WERI-Rb-1 (cell line): ENCODE measurements around the gene ENTPD8.

Experiments used
- DNase-seq: peaks from one replicate; pipeline ENCODE4 v3.0.0-alpha.2; 2020
- H3K27ac ChIP-seq: fragments of 250-450 bp; sonication (Bioruptor Pico); 2 replicates; pipeline ENCODE4 v1.5.1; 2020; ENCODE audit warnings: mild to moderate bottlenecking, moderate library complexity
- H3K27me3 ChIP-seq: fragments of 250-450 bp; sonication (Bioruptor Pico); 2 replicates; pipeline ENCODE4 v1.5.1; 2021; ENCODE audit warnings: mild to moderate bottlenecking, low read depth, moderate library complexity; ENCODE audit not compliant: insufficient read depth, severe bottlenecking
- H3K36me3 ChIP-seq: fragments of 250-450 bp; sonication (Bioruptor Pico); 2 replicates; pipeline ENCODE4 v1.5.1; 2020; ENCODE audit warnings: mild to moderate bottlenecking, moderate library complexity
- H3K4me3 ChIP-seq: 2 replicates; pipeline ENCODE4 v1.5.1; 2011; ENCODE audit warnings: low read depth, mild to moderate bottlenecking, control low read depth, low read length
- H3K9me3 ChIP-seq: fragments of 250-450 bp; sonication (Bioruptor Pico); 2 replicates; pipeline ENCODE4 v1.5.1; 2021; ENCODE audit warnings: mild to moderate bottlenecking, moderate library complexity; ENCODE audit not compliant: severe bottlenecking
- TF ChIP-seq, protein P1 (sequence below): IDR thresholded peaks from 2 replicates; pipeline ENCODE4 v1.5.1; 2011; ENCODE audit warnings: low read depth, mild to moderate bottlenecking, control low read depth, inconsistent platforms, low read length

The ENTPD8 gene

DNA sequence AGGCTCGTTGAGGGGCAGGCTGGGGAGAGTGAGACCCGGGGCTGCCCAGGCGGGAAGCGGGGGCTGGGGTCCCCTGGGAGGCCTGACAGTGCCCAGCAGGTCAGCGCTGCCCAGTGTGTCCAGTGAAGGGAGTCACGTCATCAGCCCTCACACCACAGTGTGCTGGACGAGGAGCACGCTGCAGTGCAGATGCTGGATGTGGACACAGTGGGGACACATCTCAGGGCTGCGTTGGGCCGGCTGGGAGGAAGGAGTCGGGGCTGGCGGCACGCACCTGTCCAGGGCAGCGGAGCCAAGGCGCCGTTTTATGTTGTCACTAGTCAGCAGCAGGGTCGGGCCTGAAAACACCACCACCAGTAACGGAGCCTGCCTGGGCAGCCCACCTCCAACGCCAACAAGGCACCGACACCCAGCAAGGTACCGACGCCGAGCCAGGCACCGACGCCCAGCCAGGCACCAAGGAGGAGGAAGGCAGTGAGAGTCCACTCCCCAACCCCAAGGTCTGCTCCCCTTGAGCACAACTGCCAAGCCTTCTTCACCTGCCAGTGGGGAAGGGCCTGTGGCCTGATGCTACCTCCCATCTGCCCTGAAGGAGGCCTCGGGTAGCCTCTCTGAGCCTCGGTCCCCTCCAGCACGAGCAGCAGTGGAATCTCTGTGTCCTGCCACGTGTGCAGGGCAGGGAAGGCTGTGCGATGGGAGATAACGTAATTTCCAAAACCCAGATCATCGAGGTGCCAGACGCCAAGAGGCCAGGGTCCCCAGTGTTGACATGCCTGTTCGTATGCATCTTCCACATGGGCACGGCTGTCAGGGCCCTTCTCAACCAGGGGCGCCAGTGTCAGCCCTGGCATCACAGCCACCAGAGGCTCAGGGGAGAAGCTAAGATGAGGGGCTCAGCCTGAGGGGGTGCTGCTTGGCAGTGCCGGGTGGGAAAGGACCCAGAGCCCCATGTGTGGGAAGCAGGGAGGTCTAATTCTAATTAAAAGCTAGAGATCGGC lies 39.8 kb upstream of the ENTPD8 start:
- H3K9me3 ChIP-seq, result peaks cover 1% of the 10 kb centered on the region
- H3K27ac ChIP-seq, result no peak overlapping the region
- no peaks in the 10 kb centered on the region for H3K36me3 ChIP-seq
- H3K4me3 ChIP-seq, result no peak overlapping the region
- TF ChIP-seq, protein P1, sequence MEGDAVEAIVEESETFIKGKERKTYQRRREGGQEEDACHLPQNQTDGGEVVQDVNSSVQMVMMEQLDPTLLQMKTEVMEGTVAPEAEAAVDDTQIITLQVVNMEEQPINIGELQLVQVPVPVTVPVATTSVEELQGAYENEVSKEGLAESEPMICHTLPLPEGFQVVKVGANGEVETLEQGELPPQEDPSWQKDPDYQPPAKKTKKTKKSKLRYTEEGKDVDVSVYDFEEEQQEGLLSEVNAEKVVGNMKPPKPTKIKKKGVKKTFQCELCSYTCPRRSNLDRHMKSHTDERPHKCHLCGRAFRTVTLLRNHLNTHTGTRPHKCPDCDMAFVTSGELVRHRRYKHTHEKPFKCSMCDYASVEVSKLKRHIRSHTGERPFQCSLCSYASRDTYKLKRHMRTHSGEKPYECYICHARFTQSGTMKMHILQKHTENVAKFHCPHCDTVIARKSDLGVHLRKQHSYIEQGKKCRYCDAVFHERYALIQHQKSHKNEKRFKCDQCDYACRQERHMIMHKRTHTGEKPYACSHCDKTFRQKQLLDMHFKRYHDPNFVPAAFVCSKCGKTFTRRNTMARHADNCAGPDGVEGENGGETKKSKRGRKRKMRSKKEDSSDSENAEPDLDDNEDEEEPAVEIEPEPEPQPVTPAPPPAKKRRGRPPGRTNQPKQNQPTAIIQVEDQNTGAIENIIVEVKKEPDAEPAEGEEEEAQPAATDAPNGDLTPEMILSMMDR, result no peak
- H3K27me3 ChIP-seq, result no peaks in the 10 kb centered on the region
- DNase-seq, result no peak

DNA sequence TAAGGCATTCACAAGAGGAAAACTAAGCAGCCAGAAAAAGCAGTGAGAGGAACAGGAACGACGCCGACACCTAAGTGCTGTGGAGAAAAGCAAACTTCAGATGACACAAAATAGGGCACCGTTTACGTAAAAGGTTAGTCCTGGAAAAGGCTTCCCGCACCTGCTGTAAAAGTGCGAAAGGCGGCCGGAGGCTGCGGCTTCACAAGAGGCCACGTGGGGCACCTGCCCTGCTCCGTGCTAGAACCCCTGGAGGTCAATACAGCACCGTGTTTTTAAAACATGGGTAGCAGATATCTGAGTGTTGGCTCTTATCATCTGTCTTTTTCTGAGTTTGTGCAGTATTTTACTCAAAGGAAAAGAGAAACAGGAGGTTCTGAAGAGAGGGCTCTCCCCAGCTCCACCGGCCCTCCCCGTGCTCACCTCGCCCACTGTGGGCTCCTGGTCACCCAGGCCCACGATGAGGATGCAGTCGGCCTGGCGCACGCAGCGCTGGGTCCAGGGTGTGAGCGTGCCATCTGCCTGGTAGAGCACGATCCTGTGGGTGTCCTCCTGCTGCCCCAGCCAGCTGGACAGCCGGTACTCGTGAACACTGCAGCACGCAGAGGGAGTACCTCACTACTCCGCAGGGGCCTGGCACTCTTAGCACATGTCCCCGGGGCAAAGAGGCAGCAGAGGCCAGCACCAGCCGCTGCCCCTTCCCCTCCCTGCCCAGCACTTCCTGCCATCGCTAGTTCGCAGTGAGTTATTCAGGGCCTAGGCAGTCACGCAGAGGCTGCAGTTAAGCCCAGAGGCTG lies 38.9 kb upstream of the ENTPD8 start:
- no peak overlapping the region for H3K27ac ChIP-seq

DNA sequence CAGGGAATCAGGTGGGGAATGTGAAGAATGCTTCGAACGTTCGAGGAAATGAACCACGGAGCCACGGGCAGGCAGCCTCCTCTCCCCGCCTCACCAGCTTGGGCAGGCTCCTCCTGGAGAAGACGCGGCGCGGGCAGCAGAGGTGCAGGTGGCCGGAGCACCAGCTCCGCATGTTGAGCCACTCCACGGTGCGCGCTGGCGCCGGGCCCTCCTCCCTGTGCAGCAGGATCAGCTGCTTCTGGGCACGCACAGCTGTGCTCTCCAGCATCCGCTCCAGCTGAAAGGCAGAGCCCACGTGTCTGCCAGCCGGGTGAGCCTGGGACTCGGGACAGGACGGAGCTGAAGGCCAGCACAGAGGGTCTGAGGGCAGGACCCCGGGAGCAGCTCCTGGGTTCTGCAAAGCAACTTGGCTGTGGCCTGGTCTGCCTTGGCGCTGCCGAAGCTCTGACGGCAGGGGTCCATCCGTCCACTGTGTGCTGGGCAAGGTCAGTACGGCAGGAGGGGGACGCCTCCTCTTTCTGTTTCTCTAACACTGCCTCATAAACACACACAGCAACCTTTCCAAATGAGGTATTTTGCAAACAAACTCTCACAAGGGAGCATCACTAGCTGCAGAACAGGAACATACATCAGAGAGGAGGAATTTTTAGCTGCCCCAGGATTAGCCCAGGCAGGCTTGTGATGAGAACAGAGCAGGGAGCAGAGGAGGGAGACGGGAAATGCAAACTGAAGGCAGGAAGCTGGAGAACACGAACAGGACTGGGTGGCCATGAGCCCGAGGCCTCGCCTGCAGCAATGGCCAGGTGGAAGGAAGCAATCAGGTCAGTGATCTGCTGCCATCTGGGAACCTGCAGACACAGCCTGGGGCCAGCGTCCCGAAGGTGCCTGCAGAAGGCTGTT lies 38.1 kb upstream of the ENTPD8 start:
- H3K9me3 ChIP-seq, result peaks cover 7% of the 10 kb centered on the region
- DNase-seq, result no peak
- no peak overlapping the region for H3K4me3 ChIP-seq
- TF ChIP-seq, protein P1, result no peak
- no peaks in the 10 kb centered on the region for H3K36me3 ChIP-seq
- no peaks in the 10 kb centered on the region for H3K27me3 ChIP-seq
- peak overlapping the region; percentile 10; the same call in 1 of the 2 replicates for H3K27ac ChIP-seq

More for the DNA sequence above, 38.9 kb upstream of the ENTPD8 start:
- Histone ChIP-seq H3K36me3 (no peaks in the 10 kb centered on the region), H3K4me3 (no peak overlapping the region), H3K9me3 (peaks cover 7% of the 10 kb centered on the region), H3K27me3 (no peaks in the 10 kb centered on the region)
- TF ChIP-seq, protein P1, result no peak
- DNase-seq, result no peak

DNA sequence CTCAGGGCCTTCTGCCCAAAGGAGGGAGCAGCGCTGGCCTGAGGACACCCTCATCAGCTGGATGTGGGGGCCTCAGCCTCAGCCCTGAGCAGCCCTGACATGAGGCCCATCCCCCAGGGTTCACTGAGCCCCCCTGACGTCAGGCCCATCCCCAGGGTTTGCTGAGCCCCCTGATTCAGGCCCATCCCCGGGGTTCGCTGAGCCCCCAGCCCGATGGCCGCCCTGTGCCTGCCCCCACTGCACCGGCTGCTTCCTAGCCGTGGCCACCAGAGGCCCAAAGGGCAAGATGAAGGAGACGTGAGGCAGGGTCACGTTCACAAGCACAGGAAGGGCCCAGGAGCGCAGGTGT lies 37.4 kb upstream of the ENTPD8 start:
- TF ChIP-seq, protein P1, result no peak
- H3K9me3 ChIP-seq, result peaks cover 7% of the 10 kb centered on the region
- DNase-seq, result no peak
- H3K27ac ChIP-seq, result peak overlapping the region; percentile 10; the same call in 1 of the 2 replicates
- H3K4me3 ChIP-seq, result no peak overlapping the region
- H3K27me3 ChIP-seq, result no peaks in the 10 kb centered on the region
- H3K36me3 ChIP-seq, result no peaks in the 10 kb centered on the region
